ENCODE measurements around the gene ZNF618.
A peak's percentile ranks its signal among the peaks of the same experiment; 100 is the strongest.
"Not testable (repeated sequence)": the region's sequence is repeated elsewhere in the genome, so short reads cannot be mapped to it uniquely, and the experiment has no call there.

The ZNF618 gene

GRCh38 chr9:113995963-113996362 lies 119.9 kb downstream of the ZNF618 start:
- no peaks in the 10 kb centered on the region for H3K27me3 ChIP-seq (replicated peaks)
- no peak overlapping the region for H3K27ac ChIP-seq
- TF ChIP-seq, protein P1, sequence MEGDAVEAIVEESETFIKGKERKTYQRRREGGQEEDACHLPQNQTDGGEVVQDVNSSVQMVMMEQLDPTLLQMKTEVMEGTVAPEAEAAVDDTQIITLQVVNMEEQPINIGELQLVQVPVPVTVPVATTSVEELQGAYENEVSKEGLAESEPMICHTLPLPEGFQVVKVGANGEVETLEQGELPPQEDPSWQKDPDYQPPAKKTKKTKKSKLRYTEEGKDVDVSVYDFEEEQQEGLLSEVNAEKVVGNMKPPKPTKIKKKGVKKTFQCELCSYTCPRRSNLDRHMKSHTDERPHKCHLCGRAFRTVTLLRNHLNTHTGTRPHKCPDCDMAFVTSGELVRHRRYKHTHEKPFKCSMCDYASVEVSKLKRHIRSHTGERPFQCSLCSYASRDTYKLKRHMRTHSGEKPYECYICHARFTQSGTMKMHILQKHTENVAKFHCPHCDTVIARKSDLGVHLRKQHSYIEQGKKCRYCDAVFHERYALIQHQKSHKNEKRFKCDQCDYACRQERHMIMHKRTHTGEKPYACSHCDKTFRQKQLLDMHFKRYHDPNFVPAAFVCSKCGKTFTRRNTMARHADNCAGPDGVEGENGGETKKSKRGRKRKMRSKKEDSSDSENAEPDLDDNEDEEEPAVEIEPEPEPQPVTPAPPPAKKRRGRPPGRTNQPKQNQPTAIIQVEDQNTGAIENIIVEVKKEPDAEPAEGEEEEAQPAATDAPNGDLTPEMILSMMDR (IDR thresholded peaks at IDR 0.05; ENCODE audit: low read depth, low read length, missing control alignments): no peak
- no peak for DNase-seq
- H3K4me3 ChIP-seq (ENCODE audit: low read depth, low read length): no peak overlapping the region
- no peaks in the 10 kb centered on the region for H3K36me3 ChIP-seq (replicated peaks)
- in situ Hi-C loops (cut with HindIII; ENCODE audit: low pct_ligation_motif_present, low sequenced_read_pairs): no loop called here

GRCh38 chr9:113996531-113997001 lies 120.5 kb downstream of the ZNF618 start:
- TF ChIP-seq, protein P1 (IDR thresholded peaks at IDR 0.05; ENCODE audit: low read depth, low read length, missing control alignments): no peak
- Histone ChIP-seq H3K36me3 (replicated peaks) (no peaks in the 10 kb centered on the region), H3K27me3 (replicated peaks) (no peaks in the 10 kb centered on the region), H3K27ac (no peak overlapping the region), H3K4me3 (ENCODE audit: low read depth, low read length) (no peak overlapping the region)
- no peak for DNase-seq
- in situ Hi-C loops (cut with HindIII; ENCODE audit: low pct_ligation_motif_present, low sequenced_read_pairs): no loop called here

DNA sequence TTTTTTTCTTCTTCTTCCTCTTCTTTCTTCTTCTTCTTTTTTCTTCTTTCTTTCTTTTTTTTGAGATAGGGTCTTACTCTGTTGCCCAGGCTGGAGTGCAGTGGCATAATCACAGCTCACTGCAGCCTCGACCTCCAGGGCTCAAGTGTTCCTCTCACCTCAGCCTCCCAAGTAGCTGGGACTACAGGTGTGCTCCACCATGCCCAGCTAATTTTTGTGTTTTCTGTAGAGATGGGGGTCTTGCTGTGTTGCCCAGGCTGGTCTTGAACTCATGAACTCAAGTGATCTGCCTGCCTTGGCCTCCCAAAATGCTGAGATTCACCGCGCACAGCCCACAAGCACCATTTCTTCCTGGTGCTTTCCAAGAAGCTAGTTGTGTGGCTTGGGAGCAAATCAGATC lies 121.0 kb downstream of the ZNF618 start:
- DNase-seq; H3K27me3 ChIP-seq (replicated peaks); in situ Hi-C loops (cut with HindIII; ENCODE audit: low pct_ligation_motif_present, low sequenced_read_pairs): not testable (repeated sequence)

GRCh38 chr9:113997610-113998009 lies 121.5 kb downstream of the ZNF618 start:
- H3K4me3 ChIP-seq (ENCODE audit: low read depth, low read length): no peak overlapping the region
- H3K27me3 ChIP-seq (replicated peaks): no peaks in the 10 kb centered on the region
- H3K36me3 ChIP-seq (replicated peaks): no peaks in the 10 kb centered on the region
- no peak overlapping the region for H3K27ac ChIP-seq
- in situ Hi-C loops (cut with HindIII; ENCODE audit: low pct_ligation_motif_present, low sequenced_read_pairs): no loop called here
- TF ChIP-seq, protein P1 (IDR thresholded peaks at IDR 0.05; ENCODE audit: low read depth, low read length, missing control alignments): no peak
- DNase-seq: no peak

More for the DNA sequence above, 121.0 kb downstream of the ZNF618 start:
- H3K36me3 ChIP-seq (replicated peaks); H3K4me3 ChIP-seq (ENCODE audit: low read depth, low read length); H3K27ac ChIP-seq: not testable (repeated sequence)

GRCh38 chr9:113998114-113998513 lies 122.0 kb downstream of the ZNF618 start:
- in situ Hi-C loops (cut with HindIII; ENCODE audit: low pct_ligation_motif_present, low sequenced_read_pairs): no loop called here
- H3K27ac ChIP-seq: no peak overlapping the region
- H3K27me3 ChIP-seq (replicated peaks): no peaks in the 10 kb centered on the region
- H3K36me3 ChIP-seq (replicated peaks): no peaks in the 10 kb centered on the region
- DNase-seq: no peak
- H3K4me3 ChIP-seq (ENCODE audit: low read depth, low read length): no peak overlapping the region
- TF ChIP-seq, protein P1 (IDR thresholded peaks at IDR 0.05; ENCODE audit: low read depth, low read length, missing control alignments): no peak

- TF ChIP-seq, protein P1 (IDR thresholded peaks at IDR 0.05; ENCODE audit: low read depth, low read length, missing control alignments): peak; percentile 62
- in situ Hi-C loops (cut with HindIII; ENCODE audit: low pct_ligation_motif_present, low sequenced_read_pairs): no loop called here
- no peak overlapping the region for H3K27ac ChIP-seq
- no peaks in the 10 kb centered on the region for H3K27me3 ChIP-seq (replicated peaks)
- no peak for DNase-seq
- H3K36me3 ChIP-seq (replicated peaks): no peaks in the 10 kb centered on the region
- no peak overlapping the region for H3K4me3 ChIP-seq (ENCODE audit: low read depth, low read length)
These were observed 122.6 kb downstream of the ZNF618 start for GRCh38 chr9:113998525-113999255.
